Activated CD4-positive, alpha-beta T cell treated with anti-CD3 and anti-CD28 coated beads for 36 hours (primary cell): Measurements from ENCODE around the gene ADARB2. TPM values are rescaled to one million over a fixed set of nuclear protein-coding genes. Genes with fewer than 3 reads are reported as not detected.
"Not testable (repeated sequence)": the region's sequence is repeated elsewhere in the genome, so short reads cannot be mapped to it uniquely, and the experiment has no call there.

Experiments
- ATAC-seq: fragments of 200-7000 bp; cut with Tn5 transposase; one replicate; pipeline ENCODE4 v1.10.0; 2021; ENCODE audit warnings: mild to moderate bottlenecking, moderate library complexity
- CTCF ChIA-PET: fragments of 350-600 bp; sonication (Branson Sonifier 250); formaldehyde crosslinking; loops from one replicate; lab custom pipeline; 2021; ENCODE audit warnings: antibody characterized with exemption; lab: Charles Lee
- POLR2A ChIA-PET: fragments of 350-600 bp; sonication (Branson Sonifier 250); formaldehyde crosslinking; loops from one replicate; lab custom pipeline; 2021; ENCODE audit warnings: antibody characterized with exemption, inconsistent platforms; lab: Charles Lee
- DNase-seq: peaks from one replicate; pipeline ENCODE4 v3.0.0-alpha.2; 2020
- H3K27ac Mint-ChIP-seq: one replicate; pipeline ENCODE4 v1.8.0; 2021; ENCODE audit warnings: mixed read lengths
- H3K27me3 Mint-ChIP-seq: one replicate; pipeline ENCODE4 v1.8.0; 2021; ENCODE audit warnings: mixed read lengths
- H3K36me3 Mint-ChIP-seq: one replicate; pipeline ENCODE4 v1.8.0; 2021; ENCODE audit warnings: low read depth, mixed read lengths
- H3K4me1 Mint-ChIP-seq: one replicate; pipeline ENCODE4 v1.8.0; 2021; ENCODE audit warnings: mixed read lengths
- H3K4me3 Mint-ChIP-seq: one replicate; pipeline ENCODE4 v1.8.0; 2021; ENCODE audit warnings: mild to moderate bottlenecking, moderate library complexity, mixed read lengths
- H3K9me3 Mint-ChIP-seq: one replicate; pipeline ENCODE4 v1.8.0; 2021; ENCODE audit warnings: low read depth, mixed read lengths
- intact Hi-C, 2 experiments: fragments of 100-400 bp; cut with DNase I in 1 of 2; cut with micrococcal nuclease in 1 of 2; formaldehyde crosslinking; loops; one replicate each; pipeline versions ENCODE4 v1.14.2 to v1.15.1; 2022 to 2024; cut with DNase I, micrococcal nuclease
- total RNA-seq, 2 experiments: library from RNA; stranded (reverse); gene quantifications; one replicate each; pipeline ENCODE4 v1.2.3, GENCODE V29; 2021

The ADARB2 gene
- total RNA-seq, 2 experiments from 2014 or later = not detected

- H3K9me3 Mint-ChIP-seq = no peaks in the 10 kb centered on the region
- H3K27ac Mint-ChIP-seq = no peak overlapping the region
- ATAC-seq (no peak), DNase-seq (peak; percentile 33)
- ChIA-PET CTCF (interaction anchor here (0.8 to 1.5 kb wide), 2 partner anchors 8 to 27 kb away, joined by 3 read pairs; no protein-coding TSS in a partner anchor), POLR2A (no interaction called here)
- intact Hi-C loops = no loop called here
- peaks cover 16% of the 10 kb centered on the region for H3K4me1 Mint-ChIP-seq
- H3K36me3 Mint-ChIP-seq = no peaks in the 10 kb centered on the region
- H3K27me3 Mint-ChIP-seq = peaks cover 15% of the 10 kb centered on the region
- H3K4me3 Mint-ChIP-seq = no peak overlapping the region
These were observed 377.2 kb downstream of the ADARB2 start for GRCh38 chr10:1360011-1360557.

DNA sequence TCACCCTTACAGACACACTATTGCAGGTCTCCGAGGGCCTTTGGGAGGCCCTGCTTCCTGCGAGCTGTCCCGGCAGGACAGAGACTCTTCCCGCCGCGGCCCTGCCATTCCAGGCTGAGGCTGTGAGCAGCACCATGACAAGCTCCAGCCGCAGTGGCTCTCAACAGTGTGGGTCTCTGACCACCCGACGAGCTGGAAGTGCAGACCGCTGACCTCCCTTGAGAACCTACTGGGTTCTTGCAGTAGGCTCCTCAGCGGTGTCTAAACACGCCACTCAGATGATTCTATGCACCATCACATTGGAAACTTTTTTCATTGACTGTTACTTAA is 377.7 kb downstream of the ADARB2 start:
- DNase-seq (no peak), ATAC-seq (no peak)
- intact Hi-C loops = loop anchor here in 1 of 2 experiments (1.0 kb wide), 1 partner anchor 250 kb away; no protein-coding TSS in a partner anchor
- Mint-ChIP-seq H3K27ac (no peak overlapping the region), H3K9me3 (no peaks in the 10 kb centered on the region), H3K27me3 (peaks cover 17% of the 10 kb centered on the region), H3K36me3 (no peaks in the 10 kb centered on the region), H3K4me1 (peaks cover 16% of the 10 kb centered on the region), H3K4me3 (no peak overlapping the region)
- ChIA-PET CTCF (interaction anchor here (0.8 to 1.5 kb wide), 2 partner anchors 9 to 28 kb away, joined by 3 read pairs; no protein-coding TSS in a partner anchor), POLR2A (interaction anchor here (0.7 kb wide), 1 partner anchor 825 kb away, joined by 3 read pairs; no protein-coding TSS in a partner anchor)

- intact Hi-C loops = loop anchor here in 1 of 2 experiments (1.0 kb wide), 1 partner anchor 250 kb away; no protein-coding TSS in a partner anchor
- peak; percentile 44 for DNase-seq
- CTCF ChIA-PET = interaction anchor here (0.8 to 1.5 kb wide), 2 partner anchors 10 to 28 kb away, joined by 3 read pairs; no protein-coding TSS in a partner anchor
These were observed 378.3 kb downstream of the ADARB2 start for GRCh38 chr10:1358860-1359625.

GRCh38 chr10:1358147-1358546 is 379.2 kb downstream of the ADARB2 start:
- CTCF ChIA-PET = interaction anchor here (0.7 to 0.8 kb wide), 2 partner anchors 316 to 1404 kb away, joined by 3 read pairs; no protein-coding TSS in a partner anchor
- DNase-seq (no peak), ATAC-seq (no peak)
- Mint-ChIP-seq H3K4me3 (no peak overlapping the region), H3K4me1 (peaks cover 16% of the 10 kb centered on the region), H3K9me3 (no peaks in the 10 kb centered on the region), H3K27ac (no peak overlapping the region), H3K27me3 (peaks cover 15% of the 10 kb centered on the region), H3K36me3 (no peaks in the 10 kb centered on the region)
- POLR2A ChIA-PET = no interaction called here
- intact Hi-C loops = no loop called here

More at GRCh38 chr10:1358860-1359625, 378.3 kb downstream of the ADARB2 start:
- Mint-ChIP-seq H3K4me1 (peaks cover 16% of the 10 kb centered on the region), H3K27me3 (peaks cover 15% of the 10 kb centered on the region), H3K27ac (peak overlapping the region; percentile 11), H3K4me3 (no peak overlapping the region), H3K9me3 (no peaks in the 10 kb centered on the region), H3K36me3 (no peaks in the 10 kb centered on the region)
- peak; percentile 89 for ATAC-seq
- POLR2A ChIA-PET = interaction anchor here (0.7 kb wide), 1 partner anchor 826 kb away, joined by 3 read pairs; no protein-coding TSS in a partner anchor

- ATAC-seq (no peak), DNase-seq (no peak)
- H3K4me3 Mint-ChIP-seq = no peak overlapping the region
- H3K36me3 Mint-ChIP-seq = no peaks in the 10 kb centered on the region
- intact Hi-C loops = no loop called here
- no peak overlapping the region for H3K27ac Mint-ChIP-seq
- ChIA-PET POLR2A (no interaction called here), CTCF (no interaction called here)
- peaks cover 16% of the 10 kb centered on the region for H3K4me1 Mint-ChIP-seq
- H3K9me3 Mint-ChIP-seq = no peaks in the 10 kb centered on the region
- H3K27me3 Mint-ChIP-seq = peaks cover 11% of the 10 kb centered on the region
These were observed 381.0 kb downstream of the ADARB2 start for GRCh38 chr10:1356349-1356748.

GRCh38 chr10:1354809-1355710 is 382.3 kb downstream of the ADARB2 start:
- CTCF ChIA-PET = no interaction called here
- H3K4me1 Mint-ChIP-seq = peaks cover 16% of the 10 kb centered on the region
- ATAC-seq = no peak
- peaks cover 11% of the 10 kb centered on the region for H3K27me3 Mint-ChIP-seq
- no peak overlapping the region for H3K4me3 Mint-ChIP-seq
- no peak for DNase-seq
- intact Hi-C loops = no loop called here
- no peak overlapping the region for H3K27ac Mint-ChIP-seq
- H3K9me3 Mint-ChIP-seq = no peaks in the 10 kb centered on the region
- POLR2A ChIA-PET = no interaction called here
- H3K36me3 Mint-ChIP-seq = no peaks in the 10 kb centered on the region

DNA sequence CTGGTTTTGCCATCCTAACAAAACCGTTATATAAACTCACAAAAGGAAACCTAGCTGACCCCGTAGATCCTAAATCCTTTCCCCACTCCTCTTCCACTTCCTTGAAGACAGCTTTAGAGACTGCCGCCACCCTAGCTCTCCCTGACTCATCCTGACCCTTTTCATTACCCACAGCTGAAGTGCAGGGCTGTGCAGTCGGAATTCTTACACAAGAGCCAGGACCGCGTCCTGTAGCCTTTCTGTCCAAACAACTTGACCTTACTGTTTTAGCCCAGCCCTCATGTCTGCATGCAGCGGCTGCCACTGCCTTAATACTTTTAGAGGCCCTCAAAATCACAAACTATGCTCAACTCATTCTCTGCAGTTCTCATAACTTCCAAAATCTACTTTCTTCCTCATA is 385.0 kb downstream of the ADARB2 start:
- POLR2A ChIA-PET, DNase-seq, H3K4me1 Mint-ChIP-seq, H3K4me3 Mint-ChIP-seq, H3K36me3 Mint-ChIP-seq, H3K9me3 Mint-ChIP-seq, ATAC-seq, intact Hi-C loops, H3K27ac Mint-ChIP-seq, H3K27me3 Mint-ChIP-seq, CTCF ChIA-PET: not testable (repeated sequence)

DNA sequence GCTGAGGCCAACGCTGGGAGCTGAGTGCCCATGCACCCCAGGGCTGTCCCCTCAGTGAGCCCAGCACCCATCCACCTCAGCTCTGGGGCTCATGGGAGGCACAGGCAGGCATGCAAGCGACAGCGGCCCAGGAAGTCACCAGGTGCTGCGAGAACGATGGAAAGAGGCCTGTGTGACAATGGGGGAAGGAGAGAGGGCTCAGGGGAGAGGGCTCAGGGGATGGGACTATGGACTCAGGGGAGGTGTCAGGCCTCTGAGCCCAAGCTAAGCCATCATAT is 388.6 kb downstream of the ADARB2 start:
- Mint-ChIP-seq H3K36me3 (no peaks in the 10 kb centered on the region), H3K4me3 (no peak overlapping the region), H3K4me1 (no peaks in the 10 kb centered on the region), H3K27ac (no peak overlapping the region), H3K27me3 (peaks cover 4% of the 10 kb centered on the region), H3K9me3 (no peaks in the 10 kb centered on the region)
- POLR2A ChIA-PET = no interaction called here
- CTCF ChIA-PET = no interaction called here
- ATAC-seq = no peak
- intact Hi-C loops = no loop called here
- no peak for DNase-seq

DNA sequence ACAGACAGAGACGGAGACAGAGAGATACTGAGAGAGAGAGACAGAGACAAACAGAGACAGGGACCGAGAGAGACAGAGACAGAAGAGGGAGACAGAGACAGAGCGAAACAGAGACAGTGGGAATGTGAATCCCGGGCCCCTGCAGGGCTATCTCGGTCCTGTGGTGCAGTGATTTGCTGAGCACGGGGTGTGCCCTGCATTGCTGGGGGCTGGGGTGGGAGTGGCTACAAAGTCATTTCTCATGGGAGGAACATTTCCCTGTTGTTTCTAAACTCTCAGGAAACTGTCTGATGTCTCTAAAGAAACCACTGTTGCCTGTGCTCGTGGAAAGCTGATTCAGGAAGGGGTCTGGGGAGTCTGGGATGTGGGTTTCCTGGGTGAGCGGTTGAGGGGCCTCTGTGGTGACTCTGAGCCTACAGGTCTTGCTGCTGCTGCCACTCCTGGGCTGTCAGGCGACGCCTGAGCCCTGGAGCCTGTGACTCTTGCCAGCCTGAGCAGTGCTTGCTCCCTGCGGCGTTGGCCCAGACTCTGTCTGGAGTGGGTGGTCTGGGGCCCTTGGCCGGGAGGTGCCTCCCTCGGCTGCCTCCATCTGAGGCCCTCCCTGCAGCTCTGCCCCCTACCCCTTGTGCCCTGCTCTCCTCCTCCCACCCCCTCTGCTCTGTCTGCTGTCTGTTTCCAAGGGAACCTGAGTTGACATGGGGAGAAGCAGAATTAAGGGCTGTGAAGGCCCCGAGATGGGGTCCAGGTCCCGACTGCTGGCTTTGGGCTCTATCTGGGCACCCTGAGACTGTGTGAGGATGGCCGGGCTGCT is 389.2 kb downstream of the ADARB2 start:
- Mint-ChIP-seq H3K27ac (no peak overlapping the region), H3K9me3 (no peaks in the 10 kb centered on the region)
- intact Hi-C loops = no loop called here

GRCh38 chr10:1347525-1347924 is 389.8 kb downstream of the ADARB2 start:
- no peak for ATAC-seq
- Mint-ChIP-seq H3K4me1 (no peaks in the 10 kb centered on the region), H3K9me3 (no peaks in the 10 kb centered on the region), H3K4me3 (no peak overlapping the region), H3K27me3 (peaks cover 8% of the 10 kb centered on the region), H3K27ac (no peak overlapping the region), H3K36me3 (no peaks in the 10 kb centered on the region)
- POLR2A ChIA-PET = no interaction called here
- intact Hi-C loops = no loop called here
- CTCF ChIA-PET = no interaction called here
- DNase-seq = no peak

More for the DNA sequence above, 389.2 kb downstream of the ADARB2 start:
- Mint-ChIP-seq H3K4me1 (no peaks in the 10 kb centered on the region), H3K27me3 (peaks cover 4% of the 10 kb centered on the region), H3K4me3 (no peak overlapping the region), H3K36me3 (no peaks in the 10 kb centered on the region)
- ATAC-seq (no peak), DNase-seq (no peak)
- ChIA-PET POLR2A (no interaction called here), CTCF (no interaction called here)

GRCh38 chr10:1346201-1346600 is 391.1 kb downstream of the ADARB2 start:
- CTCF ChIA-PET = no interaction called here
- DNase-seq (no peak), ATAC-seq (no peak)
- Mint-ChIP-seq H3K27me3 (peaks cover 8% of the 10 kb centered on the region), H3K27ac (no peak overlapping the region), H3K9me3 (no peaks in the 10 kb centered on the region), H3K36me3 (no peaks in the 10 kb centered on the region), H3K4me3 (no peak overlapping the region), H3K4me1 (no peaks in the 10 kb centered on the region)
- intact Hi-C loops = no loop called here
- POLR2A ChIA-PET = no interaction called here
